ENCODE results near the gene GPR15. TPM values are rescaled to one million over a fixed set of nuclear protein-coding genes. Genes with fewer than 3 reads are reported as not detected.
A peak's percentile ranks its signal among the peaks of the same experiment; 100 is the strongest.

The GPR15 gene
- total and polyA plus RNA-seq, 10 of the 15 experiments (the other 5 are each of a cell fraction or from before 2014, with no cell fraction given) = 70.7 to 150 (median 115) TPM

DNA sequence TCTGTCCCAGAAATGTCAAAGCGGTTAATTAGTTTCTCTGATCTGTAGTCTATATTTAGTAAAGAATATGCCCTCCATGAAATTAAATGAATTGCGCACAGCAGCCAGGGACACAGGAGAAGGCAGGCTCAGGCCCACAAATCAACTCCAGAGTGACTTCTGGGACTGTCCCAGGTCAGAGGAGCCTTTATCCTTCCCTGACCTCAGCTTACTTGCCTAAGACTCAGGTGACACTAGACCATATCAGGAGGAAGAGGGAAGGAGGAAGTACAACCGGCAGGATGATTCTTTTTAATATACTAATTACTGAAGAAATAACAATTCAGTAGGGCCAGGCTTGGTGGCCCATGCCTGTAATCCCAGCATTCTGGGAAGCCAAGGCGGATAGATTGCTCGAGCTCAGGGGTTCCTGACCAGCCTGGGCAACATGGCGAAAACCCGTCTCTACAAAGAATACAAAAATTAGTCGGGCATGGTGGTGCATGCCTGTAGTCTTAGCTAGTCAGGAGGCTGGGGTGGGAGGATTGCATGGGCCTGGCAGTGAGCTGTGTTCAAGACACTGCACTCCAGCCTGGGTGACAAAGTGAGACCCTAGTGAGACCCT lies 1.8 kb upstream of the GPR15 start (continued):
- TF ChIP-seq, protein P1, sequence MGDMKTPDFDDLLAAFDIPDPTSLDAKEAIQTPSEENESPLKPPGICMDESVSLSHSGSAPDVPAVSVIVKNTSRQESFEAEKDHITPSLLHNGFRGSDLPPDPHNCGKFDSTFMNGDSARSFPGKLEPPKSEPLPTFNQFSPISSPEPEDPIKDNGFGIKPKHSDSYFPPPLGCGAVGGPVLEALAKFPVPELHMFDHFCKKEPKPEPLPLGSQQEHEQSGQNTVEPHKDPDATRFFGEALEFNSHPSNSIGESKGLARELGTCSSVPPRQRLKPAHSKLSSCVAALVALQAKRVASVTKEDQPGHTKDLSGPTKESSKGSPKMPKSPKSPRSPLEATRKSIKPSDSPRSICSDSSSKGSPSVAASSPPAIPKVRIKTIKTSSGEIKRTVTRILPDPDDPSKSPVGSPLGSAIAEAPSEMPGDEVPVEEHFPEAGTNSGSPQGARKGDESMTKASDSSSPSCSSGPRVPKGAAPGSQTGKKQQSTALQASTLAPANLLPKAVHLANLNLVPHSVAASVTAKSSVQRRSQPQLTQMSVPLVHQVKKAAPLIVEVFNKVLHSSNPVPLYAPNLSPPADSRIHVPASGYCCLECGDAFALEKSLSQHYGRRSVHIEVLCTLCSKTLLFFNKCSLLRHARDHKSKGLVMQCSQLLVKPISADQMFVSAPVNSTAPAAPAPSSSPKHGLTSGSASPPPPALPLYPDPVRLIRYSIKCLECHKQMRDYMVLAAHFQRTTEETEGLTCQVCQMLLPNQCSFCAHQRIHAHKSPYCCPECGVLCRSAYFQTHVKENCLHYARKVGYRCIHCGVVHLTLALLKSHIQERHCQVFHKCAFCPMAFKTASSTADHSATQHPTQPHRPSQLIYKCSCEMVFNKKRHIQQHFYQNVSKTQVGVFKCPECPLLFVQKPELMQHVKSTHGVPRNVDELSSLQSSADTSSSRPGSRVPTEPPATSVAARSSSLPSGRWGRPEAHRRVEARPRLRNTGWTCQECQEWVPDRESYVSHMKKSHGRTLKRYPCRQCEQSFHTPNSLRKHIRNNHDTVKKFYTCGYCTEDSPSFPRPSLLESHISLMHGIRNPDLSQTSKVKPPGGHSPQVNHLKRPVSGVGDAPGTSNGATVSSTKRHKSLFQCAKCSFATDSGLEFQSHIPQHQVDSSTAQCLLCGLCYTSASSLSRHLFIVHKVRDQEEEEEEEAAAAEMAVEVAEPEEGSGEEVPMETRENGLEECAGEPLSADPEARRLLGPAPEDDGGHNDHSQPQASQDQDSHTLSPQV (IDR thresholded peaks at IDR 0.05) = no peak
- TF ChIP-seq CBX5 (IDR thresholded peaks at IDR 0.05; ENCODE audit: low read depth) (no peak), HDGF (IDR thresholded peaks at IDR 0.05) (peak; percentile 34; the same call in 1 of the 2 replicates), MTA2 (IDR thresholded peaks at IDR 0.05; ENCODE audit: low read depth) (peak; percentile 35; the same call in 1 of the 2 replicates), ZNF217 (IDR thresholded peaks at IDR 0.05) (no peak), SREBF2 (IDR thresholded peaks at IDR 0.05; ENCODE audit: low read length) (no peak), ETV6 (conservative IDR thresholded peaks at IDR 0.05 in 1 of 2, IDR thresholded peaks at IDR 0.05 in 1 of 2; ENCODE audit: borderline replicate concordance in 1 of 2, low read depth in 1 of 2) (no peak), TARDBP (IDR thresholded peaks at IDR 0.05; ENCODE audit: borderline replicate concordance) (no peak), SIX5 (IDR thresholded peaks at IDR 0.05; ENCODE audit: low read depth, low read length, severe bottlenecking) (no peak), SMAD5 (IDR thresholded peaks at IDR 0.05; ENCODE audit: low read depth) (peak; percentile 56; the same call in 1 of the 2 replicates), CHD4 (IDR thresholded peaks at IDR 0.05) (no peak), NR2C1 (IDR thresholded peaks at IDR 0.05) (no peak), SREBF1 (IDR thresholded peaks at IDR 0.05; ENCODE audit: low read length) (no peak), RUNX3 (IDR thresholded peaks at IDR 0.05; ENCODE audit: low read length) (no peak), DPF2 (IDR thresholded peaks at IDR 0.05) (no peak), POLR2AphosphoS5 (IDR thresholded peaks at IDR 0.05; ENCODE audit: low read length) (peak; percentile 73), SIN3A (IDR thresholded peaks at IDR 0.05; ENCODE audit: low read depth, low read length) (no peak), ZNF207 (IDR thresholded peaks at IDR 0.05; ENCODE audit: borderline replicate concordance) (no peak)
- TF ChIP-seq, protein P2, sequence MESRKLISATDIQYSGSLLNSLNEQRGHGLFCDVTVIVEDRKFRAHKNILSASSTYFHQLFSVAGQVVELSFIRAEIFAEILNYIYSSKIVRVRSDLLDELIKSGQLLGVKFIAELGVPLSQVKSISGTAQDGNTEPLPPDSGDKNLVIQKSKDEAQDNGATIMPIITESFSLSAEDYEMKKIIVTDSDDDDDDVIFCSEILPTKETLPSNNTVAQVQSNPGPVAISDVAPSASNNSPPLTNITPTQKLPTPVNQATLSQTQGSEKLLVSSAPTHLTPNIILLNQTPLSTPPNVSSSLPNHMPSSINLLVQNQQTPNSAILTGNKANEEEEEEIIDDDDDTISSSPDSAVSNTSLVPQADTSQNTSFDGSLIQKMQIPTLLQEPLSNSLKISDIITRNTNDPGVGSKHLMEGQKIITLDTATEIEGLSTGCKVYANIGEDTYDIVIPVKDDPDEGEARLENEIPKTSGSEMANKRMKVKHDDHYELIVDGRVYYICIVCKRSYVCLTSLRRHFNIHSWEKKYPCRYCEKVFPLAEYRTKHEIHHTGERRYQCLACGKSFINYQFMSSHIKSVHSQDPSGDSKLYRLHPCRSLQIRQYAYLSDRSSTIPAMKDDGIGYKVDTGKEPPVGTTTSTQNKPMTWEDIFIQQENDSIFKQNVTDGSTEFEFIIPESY (IDR thresholded peaks at IDR 0.05) = no peak
- TF ChIP-seq, protein P3, sequence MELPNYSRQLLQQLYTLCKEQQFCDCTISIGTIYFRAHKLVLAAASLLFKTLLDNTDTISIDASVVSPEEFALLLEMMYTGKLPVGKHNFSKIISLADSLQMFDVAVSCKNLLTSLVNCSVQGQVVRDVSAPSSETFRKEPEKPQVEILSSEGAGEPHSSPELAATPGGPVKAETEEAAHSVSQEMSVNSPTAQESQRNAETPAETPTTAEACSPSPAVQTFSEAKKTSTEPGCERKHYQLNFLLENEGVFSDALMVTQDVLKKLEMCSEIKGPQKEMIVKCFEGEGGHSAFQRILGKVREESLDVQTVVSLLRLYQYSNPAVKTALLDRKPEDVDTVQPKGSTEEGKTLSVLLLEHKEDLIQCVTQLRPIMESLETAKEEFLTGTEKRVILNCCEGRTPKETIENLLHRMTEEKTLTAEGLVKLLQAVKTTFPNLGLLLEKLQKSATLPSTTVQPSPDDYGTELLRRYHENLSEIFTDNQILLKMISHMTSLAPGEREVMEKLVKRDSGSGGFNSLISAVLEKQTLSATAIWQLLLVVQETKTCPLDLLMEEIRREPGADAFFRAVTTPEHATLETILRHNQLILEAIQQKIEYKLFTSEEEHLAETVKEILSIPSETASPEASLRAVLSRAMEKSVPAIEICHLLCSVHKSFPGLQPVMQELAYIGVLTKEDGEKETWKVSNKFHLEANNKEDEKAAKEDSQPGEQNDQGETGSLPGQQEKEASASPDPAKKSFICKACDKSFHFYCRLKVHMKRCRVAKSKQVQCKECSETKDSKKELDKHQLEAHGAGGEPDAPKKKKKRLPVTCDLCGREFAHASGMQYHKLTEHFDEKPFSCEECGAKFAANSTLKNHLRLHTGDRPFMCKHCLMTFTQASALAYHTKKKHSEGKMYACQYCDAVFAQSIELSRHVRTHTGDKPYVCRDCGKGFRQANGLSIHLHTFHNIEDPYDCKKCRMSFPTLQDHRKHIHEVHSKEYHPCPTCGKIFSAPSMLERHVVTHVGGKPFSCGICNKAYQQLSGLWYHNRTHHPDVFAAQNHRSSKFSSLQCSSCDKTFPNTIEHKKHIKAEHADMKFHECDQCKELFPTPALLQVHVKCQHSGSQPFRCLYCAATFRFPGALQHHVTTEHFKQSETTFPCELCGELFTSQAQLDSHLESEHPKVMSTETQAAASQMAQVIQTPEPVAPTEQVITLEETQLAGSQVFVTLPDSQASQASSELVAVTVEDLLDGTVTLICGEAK (IDR thresholded peaks at IDR 0.05; ENCODE audit: borderline replicate concordance) = no peak

Data from GM12878 (cell line).